K562 (cell line): ENCODE measurements around the gene CLIP1. TPM values are rescaled to one million over a fixed set of nuclear protein-coding genes. Genes with fewer than 3 reads are reported as not detected.

Experiments
- ATAC-seq: fragments of 200-7000 bp; cut with Tn5 transposase; 3 replicates; pipeline ENCODE4 v1.9.1; 2020; ENCODE audit warnings: moderate library complexity
- BruUV-seq: library from RNA; stranded (reverse); fragments of 400-500 nt; replicated peaks from 2 replicates; lab custom pipeline; 2021; lab: Mats Ljungman, UMichigan
- CTCF ChIA-PET: fragments of 300-600 bp; formaldehyde crosslinking; extraction: SDS; loops from one replicate; lab custom pipeline; 2021; ENCODE audit warnings: low intra/inter-chr PET ratio; lab: Yijun Ruan, JAX
- POLR2A ChIA-PET: fragments of 300-600, 350-650 bp; sonication (Branson Sonifier 250); formaldehyde crosslinking; extraction: SDS; loops from one replicate; lab custom pipeline; 2021; ENCODE audit warnings: antibody characterized with exemption, inconsistent platforms; lab: Yijun Ruan, JAX
- DNase-seq, 4 experiments: peaks; one replicate each; pipeline versions ENCODE4 v3.0.0 to v3.0.0-alpha.2; 2011 to 2018; ENCODE audit warnings: low spot score in 3 of 4, mixed read lengths in 3 of 4; ENCODE audit errors: extremely low read depth in 1 of 4
- FAIRE-seq: peaks from 2 replicates; lab custom pipeline; 2011; peaks lifted over from hg19 to GRCh38; lab: Jason Lieb, UNC
- H2AFZ ChIP-seq: 2 replicates; pipeline ENCODE4 v1.6.0; 2011; ENCODE audit warnings: low read depth, low read length, control low read depth, inconsistent platforms
- H3K27ac ChIP-seq: fragments of 200-600 bp; 3 replicates; pipeline ENCODE4 v1.8.0; 2011; ENCODE audit warnings: low read depth, mild to moderate bottlenecking, control low read depth, inconsistent platforms, low read length, moderate library complexity, mixed read lengths; ENCODE audit errors: extremely low read depth
- H3K27me3 ChIP-seq, 2 experiments: fragments of 300-600 bp in 1 of 2; 2 replicates in 1 of 2; 3 replicates in 1 of 2; pipeline versions ENCODE4 v1.6.0 to v1.8.0; 2011; ENCODE audit warnings: inconsistent platforms in 2 of 2, low read length in 2 of 2, mild to moderate bottlenecking in 1 of 2, mixed read lengths in 1 of 2, moderate library complexity in 1 of 2; ENCODE audit not compliant: control insufficient read depth in 2 of 2, insufficient read depth in 2 of 2
- H3K36me3 ChIP-seq: fragments of 300-600 bp; 3 replicates; pipeline ENCODE4 v1.8.0; 2011; ENCODE audit warnings: mild to moderate bottlenecking, low read length, inconsistent platforms; ENCODE audit not compliant: control insufficient read depth, insufficient read depth
- H3K4me1 ChIP-seq, 2 experiments: fragments of 200-600 bp in 1 of 2; replicated peaks in 1 of 2; 2 replicates in 1 of 2; 3 replicates in 1 of 2; pipeline versions ENCODE4 v1.5.1 to v1.8.0; 2011; ENCODE audit warnings: inconsistent platforms in 2 of 2, low read length in 2 of 2, mild to moderate bottlenecking in 1 of 2, mixed read lengths in 1 of 2, moderate library complexity in 1 of 2; ENCODE audit not compliant: control insufficient read depth in 2 of 2, insufficient read depth in 2 of 2
- H3K4me2 ChIP-seq: 2 replicates; pipeline ENCODE4 v1.6.1; 2011; ENCODE audit warnings: low read length, control low read depth, inconsistent platforms, mixed read lengths; ENCODE audit not compliant: insufficient read depth
- H3K4me3 ChIP-seq: fragments of 200-600 bp; sonication (generic), shearing (Covaris generic); 2 replicates; pipeline ENCODE4 v1.5.1; 2016; ENCODE audit warnings: control low read depth, inconsistent platforms
- H3K79me2 ChIP-seq: fragments of 200-600 bp; 3 replicates; pipeline ENCODE4 v1.8.0; 2011; ENCODE audit warnings: low read length, inconsistent platforms; ENCODE audit not compliant: control insufficient read depth, insufficient read depth
- H3K9ac ChIP-seq, 2 experiments: 2 replicates each; pipeline versions ENCODE4 v1.6.0 to v1.6.1; 2011; ENCODE audit warnings: low read depth in 2 of 2, low read length in 2 of 2, control low read depth in 1 of 2, inconsistent platforms in 1 of 2, mild to moderate bottlenecking in 1 of 2, mixed read lengths in 1 of 2; ENCODE audit not compliant: insufficient read depth in 1 of 2
- H3K9me1 ChIP-seq: one replicate; pipeline ENCODE4 v1.6.0; 2011; ENCODE audit warnings: inconsistent platforms, mild to moderate bottlenecking, low read length, moderate library complexity; ENCODE audit not compliant: control insufficient read depth, insufficient read depth
- H3K9me3 ChIP-seq: replicated peaks from 2 replicates; pipeline ENCODE4 v1.5.1; 2011; ENCODE audit warnings: low read depth, low read length, inconsistent platforms; ENCODE audit not compliant: control insufficient read depth, insufficient read depth
- H4K20me1 ChIP-seq: replicated peaks from 2 replicates; pipeline ENCODE4 v1.6.1; 2011; ENCODE audit warnings: low read length, inconsistent platforms, mixed read lengths; ENCODE audit not compliant: control insufficient read depth, insufficient read depth
- ADNP ChIP-seq: fragments of 200-800 bp; sonication (Bioruptor generic); IDR thresholded peaks from 2 replicates; pipeline ENCODE4 v1.6.1; 2016; ENCODE audit warnings: missing genetic modification characterization, missing compliant biosample characterization
- AFF1 ChIP-seq, 2 experiments: fragments of 450-650 bp; IDR thresholded peaks; 2 replicates each; pipeline ENCODE4 v1.6.1; 2018; ENCODE audit warnings: mild to moderate bottlenecking in 2 of 2, low read depth in 1 of 2; ENCODE audit not compliant: partially characterized antibody in 2 of 2
- BDP1 ChIP-seq: IDR thresholded peaks from 3 replicates; pipeline ENCODE4 v1.6.1; 2011; ENCODE audit not compliant: insufficient read length, insufficient read depth
- BRCA1 ChIP-seq, 2 experiments: fragments of 450-650 bp in 1 of 2; sonication (generic) in 1 of 2; formaldehyde crosslinking in 1 of 2; IDR thresholded peaks; 2 replicates each; pipeline versions ENCODE4 v1.5.0 to v1.6.1; 2017 to 2020; ENCODE audit warnings: mild to moderate bottlenecking in 1 of 2, missing genetic modification reagents in 1 of 2
- GABPA ChIP-seq: fragments of 200-800 bp; sonication (Bioruptor generic); conservative IDR thresholded peaks from 2 replicates; pipeline ENCODE4 v1.6.1; 2016; ENCODE audit warnings: low read depth, missing genetic modification characterization, missing compliant biosample characterization
- GATA2 ChIP-seq: sonication (generic); formaldehyde crosslinking; IDR thresholded peaks from 2 replicates; pipeline ENCODE4 v1.4.0; 2020; ENCODE audit warnings: mild to moderate bottlenecking, missing genetic modification reagents
- HMG20B ChIP-seq: fragments of 250-450 bp; sonication (Bioruptor Pico); IDR thresholded peaks from 2 replicates; pipeline ENCODE4 v1.5.0; 2021; ENCODE audit warnings: mild to moderate bottlenecking
- HOMEZ ChIP-seq: fragments of 250-450 bp; sonication (Bioruptor Pico); IDR thresholded peaks from 2 replicates; pipeline ENCODE4 v1.4.0; 2020; ENCODE audit warnings: mild to moderate bottlenecking, moderate library complexity
- JUNB ChIP-seq: fragments of 450-650 bp; formaldehyde crosslinking; conservative IDR thresholded peaks from 2 replicates; pipeline ENCODE4 v1.4.0; 2020; ENCODE audit warnings: mild to moderate bottlenecking
- MIER1 ChIP-seq: fragments of 450-650 bp; IDR thresholded peaks from 2 replicates; pipeline ENCODE4 v1.6.1; 2016; ENCODE audit warnings: antibody characterized with exemption, mild to moderate bottlenecking, low read depth
- RAD21 ChIP-seq, 2 experiments: fragments of 250-450 bp in 1 of 2; fragments of 450-650 bp in 1 of 2; sonication (Bioruptor Pico) in 1 of 2; formaldehyde crosslinking in 1 of 2; IDR thresholded peaks in 1 of 2; conservative IDR thresholded peaks in 1 of 2; 2 replicates each; pipeline versions ENCODE4 v1.4.0 to v1.8.0; 2020 to 2022; ENCODE audit warnings: mild to moderate bottlenecking in 2 of 2, moderate library complexity in 1 of 2
- ZNF184 ChIP-seq: sonication (generic); formaldehyde crosslinking; IDR thresholded peaks from 2 replicates; pipeline ENCODE4 v1.5.0; 2020; ENCODE audit warnings: missing genetic modification reagents
- ZNF24 ChIP-seq: fragments of 450-650 bp; IDR thresholded peaks from 2 replicates; pipeline ENCODE4 v1.6.1; 2016
- ZNF311 ChIP-seq: fragments of 250-450 bp; sonication (Bioruptor Pico); IDR thresholded peaks from 2 replicates; pipeline ENCODE4 v1.4.0; 2020; ENCODE audit warnings: mild to moderate bottlenecking, moderate library complexity
- ZNF449 ChIP-seq: fragments of 250-450 bp; sonication (Bioruptor Pico); IDR thresholded peaks from 2 replicates; pipeline ENCODE4 v1.8.0; 2022; ENCODE audit warnings: moderate library complexity, mild to moderate bottlenecking, inconsistent platforms
- ZNF551 ChIP-seq: fragments of 250-450 bp; sonication (Bioruptor Pico); IDR thresholded peaks from 2 replicates; pipeline ENCODE4 v1.5.0; 2021; ENCODE audit warnings: mild to moderate bottlenecking, moderate library complexity
- WGBS: fragments of 100-300 bp; shearing (Covaris generic); methylation state at CpG from one replicate; pipeline ENCODE4 v1.1.6; 2016; ENCODE audit warnings: low coverage, mixed read lengths; ENCODE audit not compliant: insufficient coverage; ENCODE audit errors: missing lambda C conversion rate; 5-methylcytosine and 5-hydroxymethylcytosine counted together
- in situ Hi-C: fragments of 300-500 bp; cut with MboI; formaldehyde crosslinking; loops from 4 replicates; pipeline ENCODE4 v1.15.0; 2018; ENCODE audit warnings: inconsistent platforms, mixed read lengths
- intact Hi-C: fragments of 100-400 bp; cut with micrococcal nuclease; formaldehyde crosslinking; loops from 2 replicates; pipeline ENCODE4 v1.14.2; 2022
- polyA plus RNA-seq, 8 experiments: library from polyadenylated mRNA; depleted of rRNA in 4 of 8; stranded (reverse) in 5 of 8; unstranded in 3 of 8; fragments of >200 nt; fragmentation: Nextera tagmentation in 2 of 8; fragmentation: Illumina TruSeq in 1 of 8; extraction: Ambion mirVana in 2 of 8; extraction: Trizol in 1 of 8; gene quantifications; 2 replicates each; pipeline versions ENCODE4 v1.2.1 to v1.2.3, GENCODE V29; 2011 to 2014; ENCODE audit warnings: inconsistent platforms in 1 of 8, missing spikeins in 1 of 8
- total RNA-seq, 7 experiments: library from RNA; depleted of rRNA in 6 of 7; stranded (reverse); fragments of >200 nt in 6 of 7; fragmentation: Illumina TruSeq in 2 of 7; extraction: Trizol in 2 of 7; gene quantifications; 2 replicates each; pipeline versions ENCODE4 v1.2.1 to v1.2.3, GENCODE V29; 2011 to 2021; ENCODE audit warnings: low replicate concordance in 1 of 7

The CLIP1 gene
- total and polyA plus RNA-seq, 9 of the 15 experiments (the other 6 are each of a cell fraction or from before 2014, with no cell fraction given), result 5.8 to 33.9 (median 27.6) TPM

GRCh38 chr12:122326586-122326985, 95.9 kb downstream of the CLIP1 start:
- no peak overlapping the region for H2AFZ ChIP-seq
- no peaks in the 10 kb centered on the region for H3K9me1 ChIP-seq
- in situ Hi-C loops (no loop called here), intact Hi-C loops (no loop called here)
- no peak overlapping the region for H3K4me3 ChIP-seq
- H3K4me1 ChIP-seq, result peaks cover 0 to 3% of the 10 kb centered on the region in 2 experiments; a peak in 1 of 5 replicates
- no peaks in the 10 kb centered on the region for H3K27me3 ChIP-seq
- H3K36me3 ChIP-seq, result peaks cover 46% of the 10 kb centered on the region; the same call in 2 of the 3 replicates
- H3K27ac ChIP-seq, result no peak overlapping the region
- H3K4me2 ChIP-seq, result no peak overlapping the region
- ATAC-seq, result no peak
- ChIA-PET POLR2A (interaction anchor here (1.2 kb wide), 1 partner anchor 45 kb away, joined by 4 read pairs; no protein-coding TSS in a partner anchor), CTCF (no interaction called here)
- no peaks in the 10 kb centered on the region for H3K79me2 ChIP-seq
- H3K9me3 ChIP-seq, result no peaks in the 10 kb centered on the region
- BruUV-seq, result TSS peak; percentile 23
- no peak for DNase-seq
- no peak overlapping the region for H3K9ac ChIP-seq
- FAIRE-seq, result no peak
- 69% methylated on average over 5 of the region's 5 CpGs for WGBS
- H4K20me1 ChIP-seq, result no peaks in the 10 kb centered on the region
- no peak for TF ChIP-seq BDP1
- TF ChIP-seq GATA2 (CRISPR knock-in tag), result no peak
- TF ChIP-seq HMG20B (CRISPR knock-in tag), result no peak
- TF ChIP-seq JUNB (CRISPR knock-in tag), result no peak
- no peak for TF ChIP-seq ZNF24
- no peak for TF ChIP-seq HOMEZ (CRISPR knock-in tag)
- TF ChIP-seq RAD21 (CRISPR knock-in tag; conservative IDR thresholded peaks at IDR 0.05 in 1 of 2, IDR thresholded peaks at IDR 0.05 in 1 of 2), result no peak
- peak; percentile 43; the same call in 1 of the 2 replicates for TF ChIP-seq GABPA (tag)
- TF ChIP-seq BRCA1 (IDR thresholded peaks at IDR 0.05), result no peak
- no peak for TF ChIP-seq BRCA1 (CRISPR knock-in tag; IDR thresholded peaks at IDR 0.05)
- no peak for TF ChIP-seq AFF1 (IDR thresholded peaks at IDR 0.05; ENCODE audit: low read depth in 1 of 2, partially characterized antibody in 2 of 2)
- no peak for TF ChIP-seq ZNF184 (CRISPR knock-in tag)
- TF ChIP-seq ADNP, result no peak
- TF ChIP-seq ZNF311 (CRISPR knock-in tag), result no peak
- TF ChIP-seq ZNF449 (CRISPR knock-in tag), result no peak
- no peak for TF ChIP-seq MIER1
- no peak for TF ChIP-seq ZNF551 (CRISPR knock-in tag)
